ENCODE measurements around the gene CDK5.
"Not testable (repeated sequence)": the region's sequence is repeated elsewhere in the genome, so short reads cannot be mapped to it uniquely, and the experiment has no call there.

The CDK5 gene

GRCh38 chr7:151013733-151014497 lies 43.8 kb downstream of the CDK5 start:
- peak; percentile 84 for DNase-seq (ENCODE audit: low read depth)

GRCh38 chr7:151013356-151013732 lies 44.4 kb downstream of the CDK5 start:
- no peak for DNase-seq (ENCODE audit: low read depth)

GRCh38 chr7:151012911-151013347 lies 44.8 kb downstream of the CDK5 start:
- no peak for DNase-seq (ENCODE audit: low read depth)

GRCh38 chr7:151012031-151012692 lies 45.5 kb downstream of the CDK5 start:
- DNase-seq (ENCODE audit: low read depth) = no peak

- not testable (repeated sequence) for DNase-seq (ENCODE audit: low read depth)
These were observed 46.1 kb downstream of the CDK5 start for GRCh38 chr7:151011616-151012015.

- no peak for DNase-seq (ENCODE audit: low read depth)
These were observed 46.6 kb downstream of the CDK5 start for GRCh38 chr7:151011097-151011409.

- no peak for DNase-seq (ENCODE audit: low read depth)
These were observed 47.2 kb downstream of the CDK5 start for GRCh38 chr7:151010307-151011096.

GRCh38 chr7:151010037-151010306 lies 47.7 kb downstream of the CDK5 start:
- no peak for DNase-seq (ENCODE audit: low read depth)

- no peak for DNase-seq (ENCODE audit: low read depth)
These were observed 48.2 kb downstream of the CDK5 start for GRCh38 chr7:151009327-151010036.

- DNase-seq (ENCODE audit: low read depth) = peak; percentile 73
These were observed 49.0 kb downstream of the CDK5 start for GRCh38 chr7:151008511-151009323.

- DNase-seq (ENCODE audit: low read depth) = no peak
These were observed 49.6 kb downstream of the CDK5 start for GRCh38 chr7:151008143-151008510.

GRCh38 chr7:151007469-151007898 lies 50.2 kb downstream of the CDK5 start:
- DNase-seq (ENCODE audit: low read depth) = no peak

- DNase-seq (ENCODE audit: low read depth) = no peak
These were observed 51.0 kb downstream of the CDK5 start for GRCh38 chr7:151006590-151007300.

GRCh38 chr7:151005566-151005965 lies 52.1 kb downstream of the CDK5 start:
- DNase-seq (ENCODE audit: low read depth) = no peak
